IMR-90 (cell line): ENCODE measurements around the gene OR2T1.

Experiments used
- CHD1 ChIP-seq: IDR thresholded peaks from 2 replicates; pipeline ENCODE4 v1.6.1; 2012; ENCODE audit warnings: low read depth, low read length, improper control_type of control experiment
- TF ChIP-seq, protein P1 (sequence below): conservative IDR thresholded peaks from 2 replicates; pipeline ENCODE4 v1.5.1; 2012; ENCODE audit warnings: mild to moderate bottlenecking, low read depth, low read length, improper control_type of control experiment

DNA sequence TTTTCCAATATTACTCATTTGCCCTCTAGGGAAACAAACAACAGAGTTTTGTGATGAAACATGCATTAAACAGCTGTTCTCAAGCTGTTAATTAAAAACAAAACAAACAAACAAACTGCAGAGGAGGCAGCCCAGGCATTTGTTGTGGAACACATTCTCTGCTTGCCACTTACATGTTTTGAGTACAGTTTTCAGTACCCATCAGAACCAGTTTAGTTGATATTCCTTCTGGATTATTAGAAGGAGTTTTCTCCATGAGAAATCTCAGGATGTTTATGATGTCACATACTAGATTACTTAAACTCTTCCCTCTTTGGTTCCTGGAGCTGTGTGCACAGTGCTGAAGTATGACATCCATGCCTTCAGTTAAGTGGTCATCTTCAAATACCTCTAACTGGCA, 27.4 kb upstream of the OR2T1 start, which contains the start of gene OR2T6:
- TF ChIP-seq CHD1: no peak
- TF ChIP-seq, protein P1, sequence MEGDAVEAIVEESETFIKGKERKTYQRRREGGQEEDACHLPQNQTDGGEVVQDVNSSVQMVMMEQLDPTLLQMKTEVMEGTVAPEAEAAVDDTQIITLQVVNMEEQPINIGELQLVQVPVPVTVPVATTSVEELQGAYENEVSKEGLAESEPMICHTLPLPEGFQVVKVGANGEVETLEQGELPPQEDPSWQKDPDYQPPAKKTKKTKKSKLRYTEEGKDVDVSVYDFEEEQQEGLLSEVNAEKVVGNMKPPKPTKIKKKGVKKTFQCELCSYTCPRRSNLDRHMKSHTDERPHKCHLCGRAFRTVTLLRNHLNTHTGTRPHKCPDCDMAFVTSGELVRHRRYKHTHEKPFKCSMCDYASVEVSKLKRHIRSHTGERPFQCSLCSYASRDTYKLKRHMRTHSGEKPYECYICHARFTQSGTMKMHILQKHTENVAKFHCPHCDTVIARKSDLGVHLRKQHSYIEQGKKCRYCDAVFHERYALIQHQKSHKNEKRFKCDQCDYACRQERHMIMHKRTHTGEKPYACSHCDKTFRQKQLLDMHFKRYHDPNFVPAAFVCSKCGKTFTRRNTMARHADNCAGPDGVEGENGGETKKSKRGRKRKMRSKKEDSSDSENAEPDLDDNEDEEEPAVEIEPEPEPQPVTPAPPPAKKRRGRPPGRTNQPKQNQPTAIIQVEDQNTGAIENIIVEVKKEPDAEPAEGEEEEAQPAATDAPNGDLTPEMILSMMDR: no peak
